ENCODE results near the gene FBXW10.
"Not testable (repeated sequence)": the region's sequence is repeated elsewhere in the genome, so short reads cannot be mapped to it uniquely, and the experiment has no call there.

FBXW10 gene

DNA sequence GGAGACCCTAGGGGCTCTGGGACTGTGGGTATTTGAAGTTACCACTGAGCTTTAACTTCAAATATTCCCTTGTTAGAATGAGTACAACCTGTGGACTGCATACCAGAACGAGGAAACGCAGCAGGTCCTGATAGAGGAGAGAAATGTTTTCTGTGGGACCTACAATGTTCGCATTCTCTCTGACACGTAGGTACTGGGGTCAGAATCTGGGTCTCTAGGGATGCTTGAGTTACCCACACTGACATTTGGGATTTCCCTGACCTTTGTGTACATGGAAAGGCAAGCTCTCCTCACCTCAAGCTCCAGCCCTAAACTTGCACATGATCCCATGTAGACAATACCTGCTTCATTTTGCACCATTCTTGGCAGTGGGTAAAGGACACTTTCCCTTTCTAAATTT lies 12.1 kb downstream of the FBXW10 start:
- DNase-seq, result not testable (repeated sequence)

DNA sequence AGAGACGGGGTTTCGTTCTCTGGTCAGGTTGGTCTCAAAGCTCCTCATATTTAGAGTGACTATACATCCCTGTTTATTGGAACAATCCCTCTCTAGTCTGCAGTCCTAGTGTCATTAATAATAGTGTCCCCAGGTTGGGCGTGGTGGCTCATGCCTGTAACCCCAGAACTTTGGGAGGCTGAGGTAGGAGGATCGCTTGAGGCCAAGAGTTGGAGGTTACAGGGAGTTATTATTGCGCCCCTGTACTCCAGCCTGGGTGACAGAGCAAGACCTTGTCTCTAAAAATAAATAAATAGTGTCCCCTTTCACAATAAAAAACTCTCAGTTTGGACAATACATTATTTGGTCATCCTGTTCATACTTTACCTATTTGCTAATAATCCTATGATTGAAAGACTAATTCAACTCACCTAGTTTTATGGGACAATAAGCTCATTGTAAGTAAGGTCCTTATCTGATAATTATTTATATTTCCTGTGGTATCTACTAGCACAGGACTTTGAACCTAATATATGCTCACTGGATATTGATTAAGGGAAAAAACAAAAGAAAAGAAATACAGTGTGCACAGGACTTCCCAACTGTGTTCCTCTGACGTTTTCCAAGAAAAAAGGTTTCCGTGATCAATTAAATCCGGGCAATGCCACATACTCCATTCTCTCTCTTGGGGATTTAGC lies 13.7 kb downstream of the FBXW10 start:
- not testable (repeated sequence) for DNase-seq

DNA sequence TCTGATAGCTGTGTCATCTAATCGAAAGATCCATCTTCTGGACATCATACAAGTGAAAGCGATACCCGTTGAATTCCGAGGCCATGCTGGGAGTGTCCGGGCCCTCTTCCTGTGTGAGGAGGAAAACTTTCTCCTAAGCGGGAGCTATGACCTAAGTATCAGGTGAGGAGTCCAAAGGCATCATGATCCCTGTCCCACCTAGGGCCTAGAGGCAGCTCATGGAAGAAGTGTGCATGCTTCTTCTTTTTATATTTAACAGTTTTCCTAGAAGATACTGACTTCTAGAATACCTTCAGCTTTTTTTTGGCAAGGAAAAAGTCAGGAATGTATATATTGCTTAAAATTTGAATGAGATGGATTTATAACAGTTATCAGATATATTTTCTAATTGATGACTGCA lies 14.5 kb downstream of the FBXW10 start:
- not testable (repeated sequence) for DNase-seq

DNA sequence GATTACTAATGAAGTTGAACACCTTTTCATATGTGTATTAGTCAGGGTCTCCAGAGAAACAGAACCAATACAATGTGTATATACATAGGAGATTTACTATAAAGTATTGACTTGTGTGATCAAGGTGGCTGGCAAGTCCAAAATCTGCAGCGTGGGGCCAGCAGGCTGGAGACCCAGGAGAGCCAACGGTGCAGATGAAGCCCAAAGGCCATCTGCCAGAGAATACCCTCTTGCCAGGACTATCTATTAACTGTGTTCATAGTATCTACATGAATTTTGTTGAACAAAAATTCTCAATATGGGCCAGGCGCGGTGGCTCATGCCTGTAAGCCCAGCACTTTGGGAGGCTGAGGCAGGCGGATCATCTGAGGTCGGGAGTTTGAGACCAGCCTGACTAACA lies 16.4 kb downstream of the FBXW10 start:
- not testable (repeated sequence) for DNase-seq

DNA sequence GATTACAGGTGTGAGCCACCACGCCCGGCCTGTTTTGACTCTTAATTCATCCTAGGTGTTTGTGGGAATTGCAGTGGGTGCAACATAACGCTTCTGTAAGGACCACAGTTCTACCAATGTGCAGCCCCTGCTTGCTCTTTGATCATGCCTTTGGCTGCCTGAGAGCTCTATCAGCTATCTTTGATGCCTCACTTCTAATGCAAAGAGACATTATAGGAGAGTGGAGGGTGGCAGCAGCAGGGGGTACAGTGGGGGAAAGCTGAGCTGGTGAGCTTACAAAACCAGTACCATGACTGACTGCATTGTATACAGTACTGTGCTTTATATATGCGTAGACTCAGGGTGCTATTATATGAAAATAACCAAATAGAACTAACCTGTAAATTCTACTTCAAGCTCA lies 26.7 kb downstream of the FBXW10 start:
- not testable (repeated sequence) for DNase-seq

DNA sequence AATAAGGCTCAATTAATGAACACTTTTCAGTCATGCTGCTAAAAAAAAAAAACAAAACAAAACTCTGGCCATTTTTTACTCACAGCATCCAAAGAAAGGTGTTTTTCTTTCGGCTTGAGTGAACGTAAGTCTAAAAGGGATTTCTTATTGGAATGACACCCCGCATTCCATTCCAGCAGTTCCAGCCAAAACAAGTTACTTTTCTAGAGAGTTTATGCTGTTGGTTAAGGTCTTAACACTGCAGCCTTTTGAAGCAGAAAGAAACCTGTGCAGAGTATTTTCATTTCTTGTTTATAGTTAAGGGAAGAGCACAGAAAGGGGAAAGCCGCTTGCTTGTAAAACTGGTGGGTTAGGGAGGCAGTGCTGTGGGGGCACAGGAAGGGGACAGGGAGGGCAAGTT lies 27.2 kb downstream of the FBXW10 start:
- not testable (repeated sequence) for DNase-seq

DNA sequence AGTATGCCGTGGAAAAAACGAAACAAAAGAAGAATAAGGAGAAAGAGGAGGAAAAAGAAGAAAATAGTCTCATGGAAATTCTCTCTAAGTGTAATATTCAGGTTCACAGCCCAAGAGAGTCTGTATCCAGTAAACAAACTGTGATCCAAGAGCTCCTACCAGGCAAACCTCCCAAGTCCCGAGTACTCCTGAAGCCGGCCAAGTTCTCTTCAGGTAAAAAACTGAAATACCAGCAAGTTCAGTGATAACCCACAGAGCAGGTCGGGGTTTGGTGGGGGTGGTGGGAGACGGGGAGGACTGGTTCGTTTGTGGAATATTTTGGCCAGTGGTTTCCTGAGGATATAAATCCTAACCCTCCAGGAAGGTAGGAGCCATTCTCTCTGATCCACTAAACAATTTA lies 28.6 kb downstream of the FBXW10 start:
- no peak for DNase-seq

DNA sequence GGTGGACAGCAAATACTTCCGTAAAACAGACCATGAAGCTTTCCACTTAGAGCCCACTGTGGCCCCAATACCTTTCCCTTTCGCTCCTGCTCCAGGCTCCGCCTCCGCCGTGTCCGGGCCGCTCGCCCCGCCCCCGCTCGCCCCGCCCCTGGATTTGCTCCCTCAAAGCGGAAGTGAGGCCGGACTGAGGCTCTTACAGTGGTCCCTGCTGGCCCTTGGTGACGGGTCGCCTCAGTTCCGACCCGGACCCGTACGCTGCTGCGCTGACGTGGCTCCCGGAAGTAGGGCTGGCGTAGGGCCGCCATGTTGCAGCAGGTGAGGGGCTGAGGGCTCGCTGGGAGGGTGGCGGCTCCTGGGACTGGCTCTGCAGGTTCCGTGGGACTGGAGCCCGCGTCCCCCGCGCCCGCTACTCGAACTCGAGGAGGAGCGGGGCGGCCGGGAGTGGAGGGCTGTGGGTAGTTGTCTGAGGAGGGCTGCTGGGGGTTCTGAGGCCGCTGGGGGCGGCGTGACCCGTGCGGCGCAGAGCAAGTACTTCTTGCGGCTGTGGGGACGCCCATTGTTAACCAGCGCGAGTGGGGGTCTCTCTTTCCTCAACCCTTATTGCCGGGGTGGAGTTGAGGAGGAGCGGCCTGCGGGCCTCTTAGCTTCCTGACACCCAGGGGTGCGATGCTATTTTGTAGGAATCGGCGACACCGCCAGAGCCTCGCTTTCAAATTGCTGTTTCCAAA lies 37.3 kb downstream of the FBXW10 start, which contains the start of gene TVP23B:
TSS of gene TVP23B (plus strand) at position 193 of the 728 bp plus-strand sequence. CDS start at position 304, 111 bp downstream.
- DNase-seq, result peak; percentile 92

DNA sequence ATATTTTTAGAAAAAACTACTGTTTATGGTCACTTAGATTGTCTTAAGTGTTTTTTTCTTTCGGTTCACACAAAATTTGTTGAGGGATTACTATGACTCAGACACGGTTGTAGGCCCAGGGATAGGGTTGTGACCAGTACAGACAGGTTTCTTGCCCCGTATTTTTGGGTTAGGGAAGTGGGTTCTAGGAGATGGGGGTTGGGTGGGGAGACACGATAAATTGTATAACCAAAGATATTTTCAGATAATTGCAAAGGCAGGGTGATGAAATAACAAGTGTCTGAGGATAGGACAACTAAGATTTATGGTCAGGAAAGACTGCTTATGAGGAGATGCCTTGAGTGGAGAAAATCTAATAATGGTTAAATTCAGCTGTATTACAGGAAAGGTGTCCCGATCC lies 38.0 kb downstream of the FBXW10 start:
- not testable (repeated sequence) for DNase-seq

DNA sequence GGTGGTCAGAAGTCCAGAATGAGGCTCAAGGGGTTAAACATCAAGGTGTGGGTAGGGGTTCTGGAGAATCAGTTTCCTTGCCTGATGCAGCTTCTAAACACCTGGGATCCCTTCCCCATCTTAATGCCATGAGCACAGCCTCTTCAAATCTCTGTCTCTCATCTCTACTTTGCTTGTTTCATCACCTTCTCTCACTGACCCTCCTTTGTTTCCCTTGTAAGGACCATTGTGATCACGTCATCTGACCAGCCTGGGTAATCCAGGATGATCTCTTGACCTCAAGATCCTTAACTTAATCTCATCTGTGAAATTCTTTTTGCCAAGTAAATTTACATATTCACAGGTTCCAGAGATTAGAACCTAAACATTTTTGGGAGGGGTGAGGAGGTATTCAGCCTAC lies 42.1 kb downstream of the FBXW10 start:
- DNase-seq, result not testable (repeated sequence)

DNA sequence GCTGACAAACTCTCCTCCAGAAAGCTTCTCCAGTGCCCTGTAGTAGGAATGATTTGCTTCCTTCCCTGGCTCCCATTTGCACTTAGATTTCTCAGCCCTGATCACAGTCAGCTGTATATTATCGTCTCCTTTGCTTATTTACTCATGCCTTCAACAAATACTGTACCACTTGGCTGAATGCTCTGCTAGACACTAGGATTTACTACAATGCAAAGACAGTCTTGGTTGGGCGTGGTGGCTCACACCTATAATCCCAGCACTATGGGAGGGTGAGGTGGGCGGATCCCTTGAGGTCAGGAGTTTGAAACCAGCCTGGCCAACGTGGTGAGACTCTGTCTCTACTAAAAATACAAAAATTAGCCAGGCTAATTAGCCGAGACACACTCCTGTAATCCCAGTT lies 43.0 kb downstream of the FBXW10 start:
- DNase-seq, result not testable (repeated sequence)

DNA sequence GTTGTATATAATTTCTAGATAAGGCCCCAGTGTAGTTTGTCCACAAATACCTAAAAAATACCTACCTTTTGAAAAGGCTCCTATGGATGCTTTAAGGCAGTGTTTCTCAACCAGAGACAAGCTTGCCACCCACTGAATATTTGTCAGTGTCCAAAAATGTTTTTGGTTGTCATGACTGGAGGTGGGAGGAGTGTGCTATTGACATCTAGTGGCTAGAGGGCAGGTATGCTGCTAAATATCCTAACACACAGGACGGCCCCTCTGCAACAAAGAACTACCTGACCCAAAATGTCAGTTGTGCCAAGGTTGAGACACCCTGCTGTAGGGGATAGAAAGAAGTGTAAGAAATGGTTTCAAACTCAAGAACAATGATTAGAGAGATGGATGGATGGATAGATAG lies 47.5 kb downstream of the FBXW10 start:
- DNase-seq, result not testable (repeated sequence)

DNA sequence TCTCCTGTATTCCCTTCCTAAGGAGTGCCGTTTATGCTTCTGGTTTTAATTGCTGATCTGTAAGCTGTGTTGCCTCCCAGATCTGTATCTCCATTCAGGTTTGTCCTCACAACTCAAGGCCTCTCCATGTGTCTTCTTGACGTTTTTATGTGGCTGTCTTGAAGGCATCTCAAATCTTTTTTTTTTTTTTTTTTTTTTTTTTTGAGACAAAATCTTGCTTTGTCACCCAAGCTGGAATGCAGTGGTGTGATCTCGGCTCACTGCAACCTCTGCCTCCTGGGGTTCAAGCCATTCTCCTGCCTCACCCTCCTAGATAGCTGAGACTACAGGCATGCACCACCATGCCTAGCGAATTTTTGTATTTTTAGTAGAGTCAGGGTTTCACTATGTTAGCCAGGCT lies 51.0 kb downstream of the FBXW10 start:
- not testable (repeated sequence) for DNase-seq

DNA sequence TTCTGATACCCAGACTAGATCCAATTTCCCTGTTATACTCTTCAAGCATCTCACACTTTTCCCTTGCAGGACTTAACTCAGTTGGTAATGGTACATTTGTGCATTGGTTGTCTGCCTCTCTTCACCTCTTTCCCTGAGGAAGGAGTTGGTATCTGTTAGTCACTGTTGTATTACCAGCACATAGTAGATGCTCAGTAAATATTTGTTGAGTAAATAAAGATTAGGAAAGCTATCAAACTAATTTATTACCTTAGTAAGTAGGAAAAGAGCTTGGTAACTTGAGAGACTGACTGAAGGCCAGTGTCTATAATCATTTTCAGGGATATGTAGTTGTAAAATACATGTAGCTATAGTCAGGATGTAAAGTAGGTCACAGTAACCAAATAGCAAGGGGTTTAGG lies 53.0 kb downstream of the FBXW10 start:
- not testable (repeated sequence) for DNase-seq

DNA sequence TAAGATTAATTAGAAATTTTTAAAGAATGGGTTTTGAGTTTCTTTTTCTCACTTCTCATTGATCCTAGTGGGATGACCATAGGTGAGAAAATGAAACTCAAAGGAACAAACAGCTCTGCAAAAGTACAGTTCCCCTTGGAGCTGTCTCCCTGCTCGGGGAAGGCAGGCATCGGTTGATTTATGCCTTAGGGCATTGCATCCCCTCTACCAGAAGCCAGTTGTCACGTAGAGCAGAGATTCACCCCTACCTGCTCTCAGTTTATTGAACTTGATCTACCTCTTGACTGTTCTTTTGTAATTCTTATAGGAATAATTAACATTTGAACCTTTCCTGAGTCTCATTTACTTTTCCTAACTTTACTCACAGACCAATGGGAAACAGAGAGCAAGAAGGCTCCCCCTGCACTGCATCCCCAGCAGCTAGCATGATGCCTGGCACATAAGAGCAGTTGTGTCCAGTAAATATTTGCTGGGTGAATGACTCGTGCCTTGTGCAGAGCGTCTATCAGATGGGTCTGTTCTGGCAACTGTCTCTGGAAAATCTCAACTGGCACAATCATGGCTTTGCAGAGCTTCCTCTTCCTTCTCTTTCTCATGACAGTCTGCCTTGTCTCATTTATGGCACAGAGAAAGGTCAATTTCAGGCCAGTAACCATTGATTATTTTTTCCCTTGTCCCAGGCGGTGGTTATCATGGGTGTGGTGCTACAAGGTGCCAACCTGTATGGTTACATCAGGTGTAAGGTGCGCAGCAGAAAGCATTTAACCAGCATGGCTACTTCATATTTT lies 59.8 kb downstream of the FBXW10 start:
- DNase-seq, result not testable (repeated sequence)

DNA sequence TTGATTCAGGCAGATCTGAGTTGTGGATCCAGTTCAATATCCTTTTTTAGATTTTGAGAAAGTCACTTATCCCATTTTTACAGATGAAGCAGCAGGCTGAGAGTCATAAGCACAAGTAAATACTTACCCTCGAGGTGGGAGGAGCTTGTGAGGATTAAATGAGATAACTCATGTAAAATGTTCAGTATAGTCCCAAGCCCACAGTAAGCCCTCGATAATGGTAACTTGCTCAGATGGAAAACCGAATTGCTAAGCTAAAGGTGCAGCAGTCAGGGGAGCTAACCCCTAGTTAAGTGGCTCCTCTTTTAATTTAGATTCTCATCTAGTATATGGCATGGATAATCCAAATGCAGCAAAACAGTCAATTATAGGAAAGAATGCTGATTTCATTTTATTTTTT lies 72.1 kb downstream of the FBXW10 start:
- not testable (repeated sequence) for DNase-seq

DNA sequence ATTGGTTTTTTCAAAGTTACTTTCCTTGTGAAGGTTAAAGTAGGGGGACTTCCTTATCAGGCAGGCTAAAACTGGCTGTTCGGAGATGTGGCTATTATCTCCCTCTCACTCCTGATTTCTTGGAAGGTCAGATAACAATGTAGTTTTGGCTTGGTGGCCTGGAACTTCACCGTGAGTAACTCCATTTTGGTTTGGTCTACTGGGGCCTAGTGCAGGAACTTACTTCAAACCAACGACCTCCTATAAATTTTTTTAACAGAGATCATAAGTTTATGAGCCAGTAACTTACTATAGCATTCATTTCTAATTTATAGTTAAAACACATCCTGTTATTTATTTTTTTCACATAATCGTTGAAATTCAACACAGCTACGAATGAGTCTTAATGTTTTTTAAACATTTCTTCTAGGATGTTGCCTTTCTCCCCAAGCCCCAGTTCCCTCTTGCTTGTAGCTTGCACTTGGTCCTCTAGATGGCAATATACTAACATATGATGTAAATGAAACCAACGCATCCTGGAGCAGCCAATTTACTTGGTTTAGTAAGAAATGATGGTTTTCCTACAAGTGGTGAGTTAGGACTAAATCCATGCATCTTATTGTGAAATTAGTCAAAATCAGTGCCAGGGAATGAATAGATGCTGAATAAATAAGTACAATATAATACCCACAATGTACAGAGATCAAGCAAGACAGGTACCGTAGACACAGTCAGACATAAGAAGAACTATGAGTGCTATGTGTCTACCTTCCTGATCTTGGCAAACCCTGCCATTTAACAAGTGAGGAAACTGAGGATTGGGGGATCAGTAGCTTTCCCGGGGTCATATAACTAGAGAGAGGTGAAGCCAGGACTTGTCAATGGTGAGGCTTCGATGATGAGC lies 72.9 kb downstream of the FBXW10 start:
- not testable (repeated sequence) for DNase-seq

DNA sequence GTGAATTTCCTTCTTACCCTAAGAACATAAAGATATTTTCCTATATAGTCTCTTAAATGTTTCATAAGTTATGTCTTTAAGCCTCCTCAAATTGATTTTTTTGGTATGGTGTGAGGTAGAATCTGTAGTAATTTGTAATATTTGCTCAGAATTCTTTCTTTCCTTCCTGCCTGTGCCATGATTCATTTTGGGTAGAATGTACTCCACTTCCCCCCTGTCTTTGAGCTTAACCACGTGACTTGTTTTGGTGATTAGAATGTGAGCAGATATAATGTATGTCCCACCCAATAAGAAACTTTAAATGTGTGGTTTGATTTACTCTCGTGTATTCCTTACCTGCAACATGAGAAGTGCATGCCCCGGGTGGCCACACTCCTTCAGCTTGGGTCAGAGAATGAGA lies 77.6 kb downstream of the FBXW10 start:
- not testable (repeated sequence) for DNase-seq

DNA sequence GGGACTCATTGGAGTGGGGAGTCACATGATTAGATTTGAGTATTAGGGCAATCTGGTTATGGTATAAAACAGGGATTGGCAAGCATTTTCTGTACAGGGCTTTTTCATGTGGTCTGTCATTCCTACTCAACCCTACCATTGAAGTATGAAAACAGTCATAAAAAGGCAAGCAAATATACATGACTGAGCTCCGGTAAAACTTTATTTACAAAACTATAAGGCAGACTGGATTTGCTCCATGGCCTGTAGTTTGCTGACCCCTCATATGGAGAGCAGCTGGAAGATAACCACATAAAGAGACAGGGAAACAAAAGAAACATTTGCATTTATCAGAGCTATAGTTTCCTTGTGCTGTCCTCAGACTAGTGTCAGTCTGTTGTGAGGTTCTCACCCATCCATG lies 83.8 kb downstream of the FBXW10 start:
- DNase-seq, result not testable (repeated sequence)

Measured in T1000 (cell line).